BJ (cell line): ENCODE results near the gene FA2H. TPM values are rescaled to one million over a fixed set of nuclear protein-coding genes. Genes with fewer than 3 reads are reported as not detected.

Experiments used
- CTCF ChIA-PET: fragments of 350-600 bp; formaldehyde crosslinking; extraction: SDS; loops from one replicate; lab custom pipeline; 2021; ENCODE audit warnings: antibody characterized with exemption, inconsistent platforms; lab: Yijun Ruan, JAX
- POLR2A ChIA-PET: fragments of 300-600 bp; sonication (Branson Sonifier 250); formaldehyde crosslinking; extraction: SDS; loops from one replicate; lab custom pipeline; 2021; ENCODE audit warnings: antibody characterized with exemption; lab: Charles Lee
- DNase-seq: peaks from one replicate; pipeline ENCODE4 v3.0.0-alpha.2; 2011; ENCODE audit warnings: low read depth
- H3K27me3 ChIP-seq: 2 replicates; pipeline ENCODE4 v1.6.0; 2011; ENCODE audit warnings: low read length; ENCODE audit not compliant: control insufficient read depth, insufficient read depth
- H3K36me3 ChIP-seq: 2 replicates; pipeline ENCODE4 v1.5.1; 2011; ENCODE audit warnings: low read length; ENCODE audit not compliant: control insufficient read depth, insufficient read depth
- H3K4me3 ChIP-seq: 2 replicates; pipeline ENCODE4 v1.5.1; 2011; ENCODE audit warnings: low read depth, mild to moderate bottlenecking, control low read depth, low read length
- polyA plus RNA-seq: library from polyadenylated mRNA; depleted of rRNA; stranded (reverse); fragments of >200 nt; gene quantifications from 2 replicates; pipeline ENCODE4 v1.2.3, GENCODE V29; 2011
- TF ChIP-seq, protein P1 (sequence below): IDR thresholded peaks from 2 replicates; pipeline ENCODE4 v1.5.1; 2011; ENCODE audit warnings: low read depth, mild to moderate bottlenecking, control low read depth, inconsistent platforms, low read length, moderate library complexity; ENCODE audit not compliant: insufficient read depth

Gene FA2H
- polyA plus RNA-seq, 1 experiment, result not detected

DNA sequence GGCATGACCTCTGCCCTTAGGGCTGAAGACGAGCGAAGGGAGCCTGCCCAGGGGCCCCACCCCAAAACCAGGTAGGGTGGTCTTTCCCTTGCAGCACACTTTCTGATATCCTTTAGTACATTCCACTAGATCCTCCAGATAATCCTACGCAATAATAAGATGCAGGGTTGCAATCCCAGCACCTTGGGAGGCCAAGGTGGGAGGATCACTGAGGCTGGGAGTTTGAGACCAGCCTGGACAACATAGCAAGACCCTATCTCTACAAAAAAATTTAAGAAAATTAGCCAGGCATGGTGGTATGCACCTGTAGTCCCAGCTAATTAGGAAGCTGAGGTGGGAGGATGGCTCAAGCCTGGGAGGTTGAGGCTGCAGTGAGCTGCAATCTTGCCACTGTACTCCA, 39.1 kb downstream of the FA2H start:
- Histone ChIP-seq H3K27me3 (no peaks in the 10 kb centered on the region), H3K36me3 (no peaks in the 10 kb centered on the region), H3K4me3 (no peak overlapping the region)
- ChIA-PET POLR2A (no interaction called here), CTCF (interaction anchor here (2.5 kb wide), 1 partner anchor 11 kb away, joined by 6 read pairs; no protein-coding TSS in a partner anchor)
- TF ChIP-seq, protein P1, sequence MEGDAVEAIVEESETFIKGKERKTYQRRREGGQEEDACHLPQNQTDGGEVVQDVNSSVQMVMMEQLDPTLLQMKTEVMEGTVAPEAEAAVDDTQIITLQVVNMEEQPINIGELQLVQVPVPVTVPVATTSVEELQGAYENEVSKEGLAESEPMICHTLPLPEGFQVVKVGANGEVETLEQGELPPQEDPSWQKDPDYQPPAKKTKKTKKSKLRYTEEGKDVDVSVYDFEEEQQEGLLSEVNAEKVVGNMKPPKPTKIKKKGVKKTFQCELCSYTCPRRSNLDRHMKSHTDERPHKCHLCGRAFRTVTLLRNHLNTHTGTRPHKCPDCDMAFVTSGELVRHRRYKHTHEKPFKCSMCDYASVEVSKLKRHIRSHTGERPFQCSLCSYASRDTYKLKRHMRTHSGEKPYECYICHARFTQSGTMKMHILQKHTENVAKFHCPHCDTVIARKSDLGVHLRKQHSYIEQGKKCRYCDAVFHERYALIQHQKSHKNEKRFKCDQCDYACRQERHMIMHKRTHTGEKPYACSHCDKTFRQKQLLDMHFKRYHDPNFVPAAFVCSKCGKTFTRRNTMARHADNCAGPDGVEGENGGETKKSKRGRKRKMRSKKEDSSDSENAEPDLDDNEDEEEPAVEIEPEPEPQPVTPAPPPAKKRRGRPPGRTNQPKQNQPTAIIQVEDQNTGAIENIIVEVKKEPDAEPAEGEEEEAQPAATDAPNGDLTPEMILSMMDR, result no peak
- DNase-seq, result no peak

DNA sequence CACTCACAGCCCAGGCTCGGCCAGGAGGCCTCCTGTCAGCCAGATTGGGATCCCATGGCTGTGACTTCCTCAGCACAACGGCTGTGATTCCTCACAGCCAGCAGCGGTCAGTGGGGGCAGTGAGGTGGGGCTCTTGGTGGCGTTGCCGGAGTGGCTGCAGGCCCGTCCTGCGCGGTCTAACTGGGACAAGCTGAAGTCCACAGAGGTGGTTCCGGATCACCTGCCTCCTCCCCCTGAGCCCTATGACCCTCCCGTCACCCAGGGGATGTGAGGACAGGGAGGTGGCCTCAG, 39.5 kb downstream of the FA2H start:
- Histone ChIP-seq H3K4me3 (no peak overlapping the region), H3K27me3 (no peaks in the 10 kb centered on the region), H3K36me3 (no peaks in the 10 kb centered on the region)
- no peak for DNase-seq
- POLR2A ChIA-PET, result no interaction called here
- CTCF ChIA-PET, result interaction anchor here (2.5 kb wide), 1 partner anchor 10 kb away, joined by 6 read pairs; no protein-coding TSS in a partner anchor
- TF ChIP-seq, protein P1, result no peak

DNA sequence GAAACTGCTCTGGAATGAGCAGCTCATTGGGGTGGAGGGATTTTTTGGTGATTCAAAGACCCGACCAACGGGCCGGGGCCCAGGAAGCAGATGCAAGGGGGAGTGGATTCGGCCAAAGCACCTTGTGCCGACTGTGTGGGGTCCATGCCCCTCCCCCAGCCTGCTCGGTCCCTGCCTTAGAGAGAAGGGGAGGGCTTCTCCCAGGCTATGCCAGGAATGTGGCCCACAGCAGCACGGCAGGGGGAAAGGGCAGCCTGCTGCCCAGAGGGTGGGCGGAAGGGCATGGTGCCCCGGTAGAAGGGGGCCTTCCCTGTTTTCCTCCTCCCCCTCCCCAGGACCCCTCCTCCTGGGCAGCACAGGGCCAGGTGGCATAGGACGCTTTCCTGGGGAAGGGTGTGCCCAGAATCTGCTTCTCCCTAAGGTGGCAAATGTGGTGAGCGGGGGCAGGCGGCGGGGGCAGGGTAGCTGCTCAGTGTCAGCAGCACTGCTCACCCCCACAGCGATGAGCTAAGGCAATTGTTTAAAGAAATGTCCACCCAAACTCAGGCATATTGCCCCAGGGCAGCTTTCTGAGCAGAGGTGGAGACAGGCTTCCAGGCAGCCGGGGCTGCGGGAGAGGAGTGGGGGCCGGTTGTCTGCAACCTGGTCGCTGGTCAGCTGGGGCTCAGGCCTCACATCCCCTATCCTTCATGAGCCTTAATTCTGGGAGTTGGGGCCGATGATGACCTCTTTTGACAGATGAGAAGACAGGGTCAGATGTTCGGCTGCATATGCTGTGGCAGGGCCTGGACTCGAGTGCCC, 40.1 kb downstream of the FA2H start:
- DNase-seq, result no peak
- TF ChIP-seq, protein P1, result no peak
- H3K36me3 ChIP-seq, result no peaks in the 10 kb centered on the region
- ChIA-PET POLR2A (no interaction called here), CTCF (no interaction called here)
- H3K27me3 ChIP-seq, result no peaks in the 10 kb centered on the region
- no peak overlapping the region for H3K4me3 ChIP-seq

DNA sequence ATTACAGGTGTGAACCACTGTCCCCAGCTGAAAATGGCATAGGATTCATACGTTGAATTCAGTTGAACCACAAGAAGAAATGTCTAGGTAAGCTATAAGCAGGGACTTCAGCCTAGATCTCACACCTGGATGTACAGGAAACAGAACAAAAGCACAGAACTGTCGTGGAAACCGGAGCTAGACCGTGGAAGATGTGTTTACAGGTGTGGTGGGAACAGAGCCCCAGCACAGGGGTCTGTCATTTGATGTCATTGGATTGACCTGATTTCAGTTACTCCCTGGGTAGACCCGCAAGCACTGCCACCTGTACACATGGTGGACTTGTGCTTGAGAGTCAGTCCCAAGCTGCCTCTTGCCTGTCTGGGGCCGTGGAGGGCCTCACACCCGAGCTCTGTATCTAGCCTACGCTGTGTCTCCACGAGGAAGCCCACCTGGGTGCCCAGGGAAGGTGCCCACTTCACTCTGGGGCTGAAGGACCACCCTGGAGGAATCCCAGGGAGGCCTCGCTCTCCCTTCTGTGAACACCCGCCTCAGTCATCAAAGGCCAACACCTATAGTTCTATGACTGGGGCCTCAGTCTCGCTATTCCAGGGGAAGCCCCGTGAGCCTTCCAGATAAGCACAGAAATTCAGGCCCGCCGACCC, 41.8 kb downstream of the FA2H start:
- ChIA-PET CTCF (interaction anchor here (0.8 to 1.9 kb wide), 4 partner anchors 8 to 129 kb away, joined by 3 to 6 read pairs (median 4); partner anchors contain the start of gene MLKL), POLR2A (no interaction called here)
- H3K27me3 ChIP-seq, result no peaks in the 10 kb centered on the region
- no peaks in the 10 kb centered on the region for H3K36me3 ChIP-seq
- no peak for DNase-seq
- TF ChIP-seq, protein P1, result no peak
- H3K4me3 ChIP-seq, result no peak overlapping the region

DNA sequence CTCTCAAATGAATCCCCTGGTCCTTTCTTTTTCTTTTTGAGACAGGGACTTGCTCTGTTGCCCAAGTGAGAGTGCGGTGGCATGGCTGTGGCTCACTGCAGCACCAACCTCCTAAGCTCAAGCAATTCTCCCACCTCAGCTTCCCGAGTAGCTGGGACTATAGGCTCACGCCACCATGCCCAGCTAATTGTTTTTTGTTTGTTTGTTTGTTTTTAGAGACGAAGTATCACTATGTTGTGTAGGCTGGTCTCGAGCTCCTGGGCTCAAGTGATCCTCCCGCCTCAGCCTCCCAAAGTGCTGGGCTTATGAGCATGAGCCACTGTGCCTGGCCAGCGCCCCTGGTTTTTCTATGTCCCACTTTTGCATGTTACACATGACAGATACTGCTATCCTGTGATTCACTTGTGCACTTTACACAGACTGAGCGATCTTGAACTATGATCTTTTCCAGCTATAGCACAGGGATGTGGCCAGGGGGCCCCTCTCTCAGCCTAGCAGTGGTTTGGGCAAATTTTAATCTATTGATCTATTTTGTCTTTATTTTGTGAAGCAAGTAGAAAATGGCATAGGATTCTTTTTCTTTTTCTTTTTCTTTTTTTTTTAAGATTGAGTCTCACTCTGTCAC, 42.7 kb downstream of the FA2H start:
- ChIA-PET CTCF (interaction anchor here (1.9 kb wide), 1 partner anchor 130 kb away, joined by 6 read pairs; no protein-coding TSS in a partner anchor), POLR2A (no interaction called here)
- Histone ChIP-seq H3K4me3 (no peak overlapping the region), H3K27me3 (no peaks in the 10 kb centered on the region), H3K36me3 (no peaks in the 10 kb centered on the region)
- TF ChIP-seq, protein P1, result no peak
- DNase-seq, result no peak
